22Rv1 (cell line): ENCODE results near the gene SH2D4B.

Experiments used
- ZFX ChIP-seq: fragments of 450-650 bp; IDR thresholded peaks from 2 replicates; pipeline ENCODE4 v1.6.1; 2017; ENCODE audit warnings: antibody characterized with exemption, borderline replicate concordance
- TF ChIP-seq, protein P1 (sequence below): fragments of 450-650 bp; IDR thresholded peaks from 2 replicates; pipeline ENCODE4 v1.5.1; 2017; ENCODE audit warnings: mild to moderate bottlenecking

DNA sequence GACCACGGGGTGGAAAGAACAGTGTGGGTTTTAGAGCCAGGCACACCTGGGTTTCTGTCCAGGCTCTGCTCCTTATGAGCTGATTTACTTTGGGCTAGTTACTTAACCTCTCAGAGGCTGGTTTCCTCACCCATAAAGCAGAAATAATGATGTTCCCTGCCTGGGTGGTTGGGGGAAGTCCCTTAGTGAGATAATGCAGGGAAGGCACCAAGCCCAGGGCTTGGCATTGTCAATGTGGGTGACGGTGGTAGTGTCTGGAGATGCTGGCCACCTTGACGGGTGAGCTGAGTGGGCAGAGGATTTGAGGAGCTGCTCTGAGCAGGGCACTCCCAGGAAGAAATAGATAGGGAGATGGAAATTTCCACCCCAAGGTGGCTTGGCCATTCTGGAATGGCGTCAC is 65.2 kb downstream of the SH2D4B start:
- TF ChIP-seq, protein P1, sequence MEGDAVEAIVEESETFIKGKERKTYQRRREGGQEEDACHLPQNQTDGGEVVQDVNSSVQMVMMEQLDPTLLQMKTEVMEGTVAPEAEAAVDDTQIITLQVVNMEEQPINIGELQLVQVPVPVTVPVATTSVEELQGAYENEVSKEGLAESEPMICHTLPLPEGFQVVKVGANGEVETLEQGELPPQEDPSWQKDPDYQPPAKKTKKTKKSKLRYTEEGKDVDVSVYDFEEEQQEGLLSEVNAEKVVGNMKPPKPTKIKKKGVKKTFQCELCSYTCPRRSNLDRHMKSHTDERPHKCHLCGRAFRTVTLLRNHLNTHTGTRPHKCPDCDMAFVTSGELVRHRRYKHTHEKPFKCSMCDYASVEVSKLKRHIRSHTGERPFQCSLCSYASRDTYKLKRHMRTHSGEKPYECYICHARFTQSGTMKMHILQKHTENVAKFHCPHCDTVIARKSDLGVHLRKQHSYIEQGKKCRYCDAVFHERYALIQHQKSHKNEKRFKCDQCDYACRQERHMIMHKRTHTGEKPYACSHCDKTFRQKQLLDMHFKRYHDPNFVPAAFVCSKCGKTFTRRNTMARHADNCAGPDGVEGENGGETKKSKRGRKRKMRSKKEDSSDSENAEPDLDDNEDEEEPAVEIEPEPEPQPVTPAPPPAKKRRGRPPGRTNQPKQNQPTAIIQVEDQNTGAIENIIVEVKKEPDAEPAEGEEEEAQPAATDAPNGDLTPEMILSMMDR: no peak
- no peak for TF ChIP-seq ZFX
